Measurements from ENCODE around the gene RHBDD1.

GRCh38 chr2:227025510-227025909 is 189.7 kb downstream of the RHBDD1 start:
- TF ChIP-seq POLR2AphosphoS5 (IDR thresholded peaks at IDR 0.05; ENCODE audit: low read depth, low read length) (no peak), POLR2A (IDR thresholded peaks at IDR 0.05; ENCODE audit: low read depth, low read length) (no peak), TAF1 (IDR thresholded peaks at IDR 0.05; ENCODE audit: borderline replicate concordance, low read depth, low read length) (no peak)
